ENCODE data around the gene KRT86. TPM values are rescaled to one million over a fixed set of nuclear protein-coding genes. Genes with fewer than 3 reads are reported as not detected.
A peak's percentile ranks its signal among the peaks of the same experiment; 100 is the strongest.
"Not testable (repeated sequence)": the region's sequence is repeated elsewhere in the genome, so short reads cannot be mapped to it uniquely, and the experiment has no call there.

KRT86 gene
- total and polyA plus RNA-seq, 2 experiments from 2014 or later, result 0.35 TPM; not detected in 1

- H3K4me1 ChIP-seq (ENCODE audit: low read depth), result peaks cover 3% of the 10 kb centered on the region
- peaks cover 76% of the 10 kb centered on the region for H3K27me3 ChIP-seq
- no peak for TF ChIP-seq CTCF (IDR thresholded peaks at IDR 0.05; ENCODE audit: low read depth, low read length)
- no peaks in the 10 kb centered on the region for H3K9me3 ChIP-seq (ENCODE audit: low read depth)
- no peak overlapping the region for H3K27ac ChIP-seq
- no peak for DNase-seq (ENCODE audit: low read depth in 1 of 2, low spot score in 1 of 2)
- H3K36me3 ChIP-seq, result no peaks in the 10 kb centered on the region
- no peak overlapping the region for H3K4me3 ChIP-seq
Measured at GRCh38 chr12:52312086-52312485, 37.6 kb downstream of the KRT86 start.

GRCh38 chr12:52313461-52313860 lies 39.0 kb downstream of the KRT86 start:
- no peaks in the 10 kb centered on the region for H3K4me1 ChIP-seq (ENCODE audit: low read depth)
- DNase-seq (ENCODE audit: low read depth in 1 of 2, low spot score in 1 of 2), result no peak
- H3K27ac ChIP-seq, result no peak overlapping the region
- H3K27me3 ChIP-seq, result peaks cover 66% of the 10 kb centered on the region
- H3K4me3 ChIP-seq, result no peak overlapping the region
- no peaks in the 10 kb centered on the region for H3K36me3 ChIP-seq
- TF ChIP-seq CTCF (IDR thresholded peaks at IDR 0.05; ENCODE audit: low read depth, low read length), result no peak
- no peaks in the 10 kb centered on the region for H3K9me3 ChIP-seq (ENCODE audit: low read depth)

GRCh38 chr12:52313926-52314325 lies 39.5 kb downstream of the KRT86 start:
- Histone ChIP-seq H3K36me3 (no peaks in the 10 kb centered on the region), H3K27me3 (peaks cover 66% of the 10 kb centered on the region), H3K9me3 (ENCODE audit: low read depth) (no peaks in the 10 kb centered on the region), H3K4me1 (ENCODE audit: low read depth) (no peaks in the 10 kb centered on the region), H3K27ac (no peak overlapping the region), H3K4me3 (no peak overlapping the region)
- no peak for TF ChIP-seq CTCF (IDR thresholded peaks at IDR 0.05; ENCODE audit: low read depth, low read length)
- no peak for DNase-seq (ENCODE audit: low read depth in 1 of 2, low spot score in 1 of 2)

DNA sequence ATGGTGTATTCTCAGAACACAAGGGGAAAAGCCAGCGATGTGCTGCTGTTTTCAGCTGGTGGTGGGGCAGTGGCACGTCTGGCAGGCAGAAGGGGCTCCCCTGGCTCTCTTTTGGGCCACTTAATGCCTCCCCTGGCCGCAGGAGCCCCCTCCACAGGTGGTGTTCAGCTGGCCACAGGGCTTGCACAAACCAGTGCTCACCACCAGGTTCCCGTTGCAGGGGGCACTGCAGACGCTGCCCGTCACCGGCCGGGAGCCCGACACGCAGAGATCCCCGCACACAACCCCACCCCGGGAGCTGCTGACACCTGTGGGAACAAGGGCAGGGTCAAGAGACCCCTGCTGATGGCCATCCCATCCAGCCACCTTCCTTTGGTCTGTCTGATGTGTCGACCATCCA lies 40.1 kb downstream of the KRT86 start:
- Histone ChIP-seq H3K27me3 (peaks cover 66% of the 10 kb centered on the region), H3K4me1 (ENCODE audit: low read depth) (no peaks in the 10 kb centered on the region), H3K4me3 (no peak overlapping the region), H3K9me3 (ENCODE audit: low read depth) (no peaks in the 10 kb centered on the region), H3K36me3 (no peaks in the 10 kb centered on the region), H3K27ac (no peak overlapping the region)
- no peak for DNase-seq (ENCODE audit: low read depth in 1 of 2, low spot score in 1 of 2)
- TF ChIP-seq CTCF (IDR thresholded peaks at IDR 0.05; ENCODE audit: low read depth, low read length), result no peak

GRCh38 chr12:52315721-52316120 lies 41.3 kb downstream of the KRT86 start:
- H3K4me3 ChIP-seq; H3K4me1 ChIP-seq (ENCODE audit: low read depth); H3K27ac ChIP-seq; H3K9me3 ChIP-seq (ENCODE audit: low read depth); H3K36me3 ChIP-seq: not testable (repeated sequence)
- peak; percentile 36 for TF ChIP-seq CTCF (IDR thresholded peaks at IDR 0.05; ENCODE audit: low read depth, low read length)
- H3K27me3 ChIP-seq, result peaks cover 66% of the 10 kb centered on the region
- peak in 1 of 2 donors; percentile 17 for DNase-seq (ENCODE audit: low read depth in 1 of 2, low spot score in 1 of 2)

GRCh38 chr12:52316290-52316689 lies 41.8 kb downstream of the KRT86 start:
- TF ChIP-seq CTCF (IDR thresholded peaks at IDR 0.05; ENCODE audit: low read depth, low read length), result no peak
- DNase-seq (ENCODE audit: low read depth in 1 of 2, low spot score in 1 of 2), result no peak
- Histone ChIP-seq H3K4me1 (ENCODE audit: low read depth) (no peaks in the 10 kb centered on the region), H3K4me3 (no peak overlapping the region), H3K9me3 (ENCODE audit: low read depth) (no peaks in the 10 kb centered on the region), H3K36me3 (no peaks in the 10 kb centered on the region), H3K27ac (no peak overlapping the region), H3K27me3 (peaks cover 62% of the 10 kb centered on the region)

Measured in cardiac muscle cell (in vitro differentiated cells and primary cell).